OCI-LY7 (cell line): ENCODE results near the gene SYTL2.

Experiments used
- CTCF ChIP-seq: fragments of 200-600 bp; sonication (generic); conservative IDR thresholded peaks from 2 replicates; pipeline ENCODE4 v1.5.1; 2014; ENCODE audit warnings: mild to moderate bottlenecking, antibody characterized with exemption, low read length, moderate library complexity, mixed read lengths
- EZH2phosphoT487 ChIP-seq: fragments of 200-600 bp; sonication (generic); IDR thresholded peaks from 2 replicates; pipeline ENCODE4 v1.6.1; 2018; ENCODE audit warnings: low read depth, borderline replicate concordance, mild to moderate bottlenecking, mixed run types, antibody characterized with exemption, low read length, moderate library complexity, mixed read lengths

DNA sequence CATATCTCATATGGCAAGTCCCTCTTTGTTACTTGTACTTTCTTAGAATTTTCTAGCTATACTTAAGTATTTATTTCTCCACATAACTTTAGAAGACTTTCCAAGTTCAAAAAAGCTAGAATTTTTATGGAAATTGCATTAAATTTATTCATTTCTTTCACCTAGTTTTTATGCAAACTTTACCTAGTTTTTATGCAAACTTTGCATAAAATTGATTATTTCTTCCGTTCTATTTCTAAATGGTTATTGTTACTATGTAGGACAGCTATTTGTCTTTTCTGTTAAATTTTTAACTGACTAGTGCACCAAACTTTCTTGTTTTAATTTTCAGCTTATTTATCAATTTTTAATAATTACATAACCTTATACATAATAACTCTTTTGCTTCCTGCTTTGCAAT lies 142.8 kb downstream of the SYTL2 start:
- TF ChIP-seq CTCF = no peak
- no peak for TF ChIP-seq EZH2phosphoT487
